ENCODE measurements around the gene SRGAP3.

GRCh38 chr3:9064850-9065249 lies 184.6 kb downstream of the SRGAP3 start:
- TF ChIP-seq CTCF (IDR thresholded peaks at IDR 0.05) (no peak), CREB1 (CRISPR knock-in tag; IDR thresholded peaks at IDR 0.05) (no peak), TEAD4 (CRISPR knock-in tag; IDR thresholded peaks at IDR 0.05) (no peak), USF1 (CRISPR knock-in tag; IDR thresholded peaks at IDR 0.05) (no peak), MXD4 (CRISPR knock-in tag; IDR thresholded peaks at IDR 0.05; ENCODE audit: borderline replicate concordance) (no peak), MAX (CRISPR knock-in tag; IDR thresholded peaks at IDR 0.05) (no peak), ZBTB43 (CRISPR knock-in tag; IDR thresholded peaks at IDR 0.05) (no peak), GRHL2 (CRISPR knock-in tag; IDR thresholded peaks at IDR 0.05; ENCODE audit: insufficient replicate concordance, severe bottlenecking) (no peak), GABPB1 (CRISPR knock-in tag; IDR thresholded peaks at IDR 0.05) (no peak), STAT6 (CRISPR knock-in tag; conservative IDR thresholded peaks at IDR 0.05; ENCODE audit: low read depth) (no peak), ZNF416 (CRISPR knock-in tag; IDR thresholded peaks at IDR 0.05) (no peak), PRDM15 (CRISPR knock-in tag; IDR thresholded peaks at IDR 0.05) (no peak), IRF2 (CRISPR knock-in tag; IDR thresholded peaks at IDR 0.05; ENCODE audit: borderline replicate concordance, low read depth) (no peak)

Data from WTC11 (cell line).